ENCODE data around the gene GUCD1. TPM values are rescaled to one million over a fixed set of nuclear protein-coding genes. Genes with fewer than 3 reads are reported as not detected.

The GUCD1 gene
- total RNA-seq, 1 donor = 96.6 TPM

- no peak for TF ChIP-seq CTCF (IDR thresholded peaks at IDR 0.05; ENCODE audit: insufficient read depth, low read length)
- DNase-seq (ENCODE audit: low read depth) = no peak
- no peak overlapping the region for H3K4me3 ChIP-seq (ENCODE audit: low read depth, low read length)
Measured at GRCh38 chr22:24591286-24591830, 36.4 kb upstream of the GUCD1 start.

- no peak for DNase-seq (ENCODE audit: low read depth)
- no peak for TF ChIP-seq CTCF (IDR thresholded peaks at IDR 0.05; ENCODE audit: insufficient read depth, low read length)
- H3K4me3 ChIP-seq (ENCODE audit: low read depth, low read length) = no peak overlapping the region
Measured at GRCh38 chr22:24590596-24591173, 35.7 kb upstream of the GUCD1 start.

GRCh38 chr22:24589518-24590030, 34.6 kb upstream of the GUCD1 start:
- TF ChIP-seq CTCF (IDR thresholded peaks at IDR 0.05; ENCODE audit: insufficient read depth, low read length) = no peak
- DNase-seq (ENCODE audit: low read depth) = no peak
- H3K4me3 ChIP-seq (ENCODE audit: low read depth, low read length) = no peak overlapping the region

GRCh38 chr22:24588757-24589481, 34.0 kb upstream of the GUCD1 start:
- DNase-seq (ENCODE audit: low read depth) = no peak
- no peak overlapping the region for H3K4me3 ChIP-seq (ENCODE audit: low read depth, low read length)
- no peak for TF ChIP-seq CTCF (IDR thresholded peaks at IDR 0.05; ENCODE audit: insufficient read depth, low read length)

- no peak for TF ChIP-seq CTCF (IDR thresholded peaks at IDR 0.05; ENCODE audit: insufficient read depth, low read length)
- no peak overlapping the region for H3K4me3 ChIP-seq (ENCODE audit: low read depth, low read length)
- DNase-seq (ENCODE audit: low read depth) = no peak
Measured at GRCh38 chr22:24588381-24588756, 33.4 kb upstream of the GUCD1 start.

GRCh38 chr22:24587948-24588347, 33.0 kb upstream of the GUCD1 start:
- no peak for DNase-seq (ENCODE audit: low read depth)
- TF ChIP-seq CTCF (IDR thresholded peaks at IDR 0.05; ENCODE audit: insufficient read depth, low read length) = no peak
- no peak overlapping the region for H3K4me3 ChIP-seq (ENCODE audit: low read depth, low read length)

Measured in fibroblast of the aortic adventitia (primary cell).